MG63 (cell line): Measurements from ENCODE around the gene UGT1A10. TPM values are rescaled to one million over a fixed set of nuclear protein-coding genes. Genes with fewer than 3 reads are reported as not detected.
"Not testable (repeated sequence)": the region's sequence is repeated elsewhere in the genome, so short reads cannot be mapped to it uniquely, and the experiment has no call there.

ENCODE experiments used
- DNase-seq: peaks from one replicate; pipeline ENCODE4 v3.0.0-alpha.2; 2020
- H3K27me3 ChIP-seq: fragments of 250-450 bp; sonication (Bioruptor Pico); 2 replicates; pipeline ENCODE4 v1.5.1; 2020; ENCODE audit warnings: mild to moderate bottlenecking, moderate library complexity
- H3K36me3 ChIP-seq: fragments of 250-450 bp; sonication (Bioruptor Pico); 2 replicates; pipeline ENCODE4 v1.5.1; 2020; ENCODE audit warnings: mild to moderate bottlenecking, moderate library complexity
- H3K4me3 ChIP-seq: fragments of 250-450 bp; sonication (Bioruptor Pico); 2 replicates; pipeline ENCODE4 v1.5.1; 2020; ENCODE audit warnings: mild to moderate bottlenecking, moderate library complexity
- H3K9me3 ChIP-seq: fragments of 250-450 bp; sonication (Bioruptor Pico); 2 replicates; pipeline ENCODE4 v1.5.1; 2020; ENCODE audit warnings: mild to moderate bottlenecking, moderate library complexity
- total RNA-seq: library from RNA; depleted of rRNA; stranded (reverse); fragments of >200 nt; shearing (Covaris generic); gene quantifications from 2 replicates; pipeline ENCODE4 v1.2.3, GENCODE V29; 2014; ENCODE audit warnings: low replicate concordance

Gene UGT1A10
- total RNA-seq, 1 experiment from 2014 or later: 0.33 TPM

DNA sequence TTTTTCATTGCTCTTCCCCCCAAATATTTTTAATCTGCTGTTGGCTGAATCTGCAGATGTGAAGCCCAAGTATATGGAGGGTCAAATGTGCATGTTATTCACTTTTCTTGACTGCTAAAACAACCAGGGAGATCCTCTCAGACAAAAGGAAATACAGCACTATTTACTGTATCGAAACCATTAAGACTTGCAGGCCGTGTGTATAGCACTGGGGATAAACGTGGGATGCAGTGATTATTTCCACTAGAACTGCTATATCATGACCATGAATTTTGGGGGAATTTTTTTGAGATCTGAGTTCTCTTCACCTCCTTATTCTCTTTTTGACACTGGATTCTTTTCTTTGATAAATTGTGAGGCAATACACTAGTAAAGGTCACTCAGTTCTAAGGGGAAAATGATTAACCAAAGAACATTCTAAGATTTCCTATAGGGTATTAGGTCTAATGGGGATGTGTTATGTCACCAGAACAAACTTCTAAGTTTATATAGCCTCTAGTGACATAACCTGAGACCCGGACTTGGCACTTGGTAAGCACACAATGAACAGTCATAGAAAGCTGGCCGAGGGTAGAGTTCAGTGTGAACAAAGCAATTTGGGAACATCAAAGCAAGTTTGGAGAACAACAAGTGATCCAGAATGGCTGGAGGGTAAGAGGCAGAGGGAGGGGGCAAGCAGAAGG, 109.0 kb downstream of the UGT1A10 start:
- no peak overlapping the region for H3K4me3 ChIP-seq
- H3K36me3 ChIP-seq: no peaks in the 10 kb centered on the region
- peaks cover 2% of the 10 kb centered on the region for H3K9me3 ChIP-seq
- no peaks in the 10 kb centered on the region for H3K27me3 ChIP-seq
- no peak for DNase-seq

DNA sequence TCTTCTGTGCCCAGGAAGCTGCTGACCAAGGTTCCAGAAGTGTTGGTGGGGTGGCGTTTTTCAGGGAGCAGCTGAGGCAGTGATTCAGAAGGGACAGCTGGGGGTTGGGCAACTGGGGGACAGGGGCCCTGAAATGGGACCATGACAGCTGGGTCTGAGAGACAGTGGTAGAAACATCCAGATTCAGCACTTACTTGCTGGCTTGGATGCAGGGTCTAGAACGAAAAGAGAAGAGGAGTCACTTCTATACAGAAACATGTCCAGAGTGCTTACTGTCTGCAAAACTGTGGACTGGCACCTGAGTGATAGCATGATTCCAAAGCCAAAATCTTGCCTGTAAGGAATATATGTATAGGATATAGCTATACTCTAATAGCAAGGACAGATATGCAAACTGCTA, 109.6 kb downstream of the UGT1A10 start:
- not testable (repeated sequence) for H3K9me3 ChIP-seq, H3K36me3 ChIP-seq, H3K27me3 ChIP-seq, DNase-seq, H3K4me3 ChIP-seq

- no peaks in the 10 kb centered on the region for H3K27me3 ChIP-seq
- H3K4me3 ChIP-seq: no peak overlapping the region
- peaks cover 11% of the 10 kb centered on the region for H3K9me3 ChIP-seq
- H3K36me3 ChIP-seq: no peaks in the 10 kb centered on the region
- DNase-seq: no peak
Observed at GRCh38 chr2:233746475-233747282, 110.4 kb downstream of the UGT1A10 start.

DNA sequence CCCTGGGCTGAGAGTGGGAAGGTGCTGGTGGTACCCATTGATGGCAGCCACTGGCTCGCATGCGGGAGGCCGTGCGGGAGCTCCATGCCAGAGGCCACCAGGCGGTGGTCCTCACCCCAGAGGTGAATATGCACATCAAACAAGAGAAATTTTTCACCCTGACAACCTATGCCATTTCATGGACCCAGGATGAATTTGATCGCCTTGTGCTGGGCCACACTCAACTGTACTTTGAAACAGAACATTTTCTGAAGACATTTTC, 111.0 kb downstream of the UGT1A10 start:
- H3K27me3 ChIP-seq: no peaks in the 10 kb centered on the region
- peaks cover 14% of the 10 kb centered on the region for H3K9me3 ChIP-seq
- H3K4me3 ChIP-seq: no peak overlapping the region
- no peak for DNase-seq
- no peaks in the 10 kb centered on the region for H3K36me3 ChIP-seq

GRCh38 chr2:233750689-233751088, 114.4 kb downstream of the UGT1A10 start:
- not testable (repeated sequence) for H3K4me3 ChIP-seq, DNase-seq, H3K36me3 ChIP-seq, H3K27me3 ChIP-seq
- H3K9me3 ChIP-seq: peaks cover 14% of the 10 kb centered on the region

GRCh38 chr2:233751212-233752009, 115.2 kb downstream of the UGT1A10 start:
- not testable (repeated sequence) for H3K4me3 ChIP-seq, H3K36me3 ChIP-seq, H3K27me3 ChIP-seq, DNase-seq
- H3K9me3 ChIP-seq: peaks cover 14% of the 10 kb centered on the region

DNA sequence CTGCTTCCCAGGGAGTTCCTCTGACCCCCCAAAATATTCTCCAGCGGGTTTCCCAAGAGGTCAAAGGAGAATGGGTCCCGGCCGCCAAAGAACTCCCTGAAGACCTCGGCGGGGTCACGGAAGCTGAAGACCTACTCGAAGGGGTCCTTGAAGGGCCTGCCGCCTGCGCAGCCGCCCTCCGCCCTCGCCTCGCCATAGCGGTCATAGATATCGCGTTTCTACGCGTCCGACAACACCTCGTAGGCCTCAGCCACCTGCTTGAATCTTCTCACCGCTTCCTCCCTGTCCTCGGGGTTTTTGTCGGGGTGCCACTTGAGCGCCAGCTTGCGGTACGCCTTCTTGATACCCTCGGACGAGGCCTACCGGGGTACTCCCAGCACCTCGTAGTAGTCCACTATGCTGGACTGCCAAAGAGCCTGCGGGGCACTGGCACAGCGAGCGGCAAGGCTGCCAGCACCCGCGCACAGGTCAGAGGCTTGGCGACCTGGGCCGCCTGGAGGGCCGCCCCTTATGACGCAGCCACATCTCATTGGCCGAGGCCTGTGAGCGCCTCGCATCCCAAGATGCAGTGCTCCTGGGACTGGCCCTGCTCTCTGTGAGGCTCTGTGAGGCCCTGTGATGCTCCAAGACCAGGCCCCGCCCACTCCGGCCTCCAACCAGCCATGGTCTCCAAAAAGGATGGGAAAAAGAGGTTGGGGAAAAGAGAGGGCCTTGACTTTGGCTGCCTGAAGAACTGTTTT, 118.8 kb downstream of the UGT1A10 start:
- Histone ChIP-seq H3K9me3 (peaks cover 14% of the 10 kb centered on the region), H3K4me3 (no peak overlapping the region), H3K27me3 (no peaks in the 10 kb centered on the region), H3K36me3 (no peaks in the 10 kb centered on the region)
- no peak for DNase-seq

DNA sequence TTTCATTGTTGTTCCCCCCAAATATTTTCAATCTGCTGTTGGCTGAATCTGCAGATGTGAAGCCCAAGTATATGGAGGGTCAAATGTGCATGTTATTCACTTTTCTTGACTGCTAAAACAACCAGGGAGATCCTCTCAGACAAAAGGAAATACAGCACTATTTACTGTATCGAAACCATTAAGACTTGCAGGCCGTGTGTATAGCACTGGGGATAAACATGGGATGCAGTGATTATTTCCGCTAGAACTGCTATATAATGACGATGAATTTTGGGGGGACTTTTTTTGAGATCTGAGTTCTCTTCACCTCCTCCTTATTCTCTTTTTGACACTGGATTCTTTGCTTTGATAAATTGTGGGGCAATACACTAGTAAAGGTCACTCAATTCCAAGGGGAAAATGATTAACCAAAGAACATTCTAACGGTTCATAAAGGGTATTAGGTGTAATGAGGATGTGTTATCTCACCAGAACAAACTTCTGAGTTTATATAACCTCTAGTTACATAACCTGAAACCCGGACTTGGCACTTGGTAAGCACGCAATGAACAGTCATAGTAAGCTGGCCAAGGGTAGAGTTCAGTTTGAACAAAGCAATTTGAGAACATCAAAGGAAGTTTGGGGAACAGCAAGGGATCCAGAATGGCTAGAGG, 120.3 kb downstream of the UGT1A10 start:
- Histone ChIP-seq H3K9me3 (peaks cover 4% of the 10 kb centered on the region; the same call in 1 of the 2 replicates), H3K27me3 (no peaks in the 10 kb centered on the region)
- DNase-seq: no peak

DNA sequence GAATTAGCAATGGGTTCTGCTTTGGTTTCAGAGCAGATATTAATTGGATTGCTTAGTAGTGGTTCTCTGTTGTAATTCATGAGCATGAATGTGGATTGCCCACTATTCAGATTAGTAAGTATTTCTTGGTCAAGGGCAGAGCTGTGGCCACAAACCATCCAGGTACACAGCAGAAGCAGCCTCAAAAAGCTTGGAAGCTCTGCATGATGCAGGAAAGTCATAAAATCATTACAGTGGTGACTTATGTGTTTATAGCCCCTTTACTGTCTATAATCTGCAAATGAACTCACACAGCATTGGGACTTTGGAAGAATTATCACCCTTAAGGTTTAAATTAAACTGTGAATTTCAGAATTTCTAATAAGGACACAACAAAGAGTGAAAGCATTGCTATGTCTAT, 121.9 kb downstream of the UGT1A10 start:
- no peak for DNase-seq
- H3K27me3 ChIP-seq: no peaks in the 10 kb centered on the region
- H3K9me3 ChIP-seq: no peaks in the 10 kb centered on the region
- H3K4me3 ChIP-seq: no peak overlapping the region
- H3K36me3 ChIP-seq: no peaks in the 10 kb centered on the region

More for the DNA sequence above, 120.3 kb downstream of the UGT1A10 start:
- Histone ChIP-seq H3K36me3 (no peaks in the 10 kb centered on the region), H3K4me3 (no peak overlapping the region)

GRCh38 chr2:233758849-233759248, 122.6 kb downstream of the UGT1A10 start:
- no peak overlapping the region for H3K4me3 ChIP-seq
- H3K36me3 ChIP-seq: no peaks in the 10 kb centered on the region
- no peak for DNase-seq
- H3K27me3 ChIP-seq: no peaks in the 10 kb centered on the region
- no peaks in the 10 kb centered on the region for H3K9me3 ChIP-seq

- no peaks in the 10 kb centered on the region for H3K27me3 ChIP-seq
Observed at GRCh38 chr2:233760043-233760442, 123.8 kb downstream of the UGT1A10 start, which contains the start of gene UGT1A1. UGT1A1 (plus strand) TSS chr2:233760270; CDS start chr2:233760288, 18 bp downstream.

DNA sequence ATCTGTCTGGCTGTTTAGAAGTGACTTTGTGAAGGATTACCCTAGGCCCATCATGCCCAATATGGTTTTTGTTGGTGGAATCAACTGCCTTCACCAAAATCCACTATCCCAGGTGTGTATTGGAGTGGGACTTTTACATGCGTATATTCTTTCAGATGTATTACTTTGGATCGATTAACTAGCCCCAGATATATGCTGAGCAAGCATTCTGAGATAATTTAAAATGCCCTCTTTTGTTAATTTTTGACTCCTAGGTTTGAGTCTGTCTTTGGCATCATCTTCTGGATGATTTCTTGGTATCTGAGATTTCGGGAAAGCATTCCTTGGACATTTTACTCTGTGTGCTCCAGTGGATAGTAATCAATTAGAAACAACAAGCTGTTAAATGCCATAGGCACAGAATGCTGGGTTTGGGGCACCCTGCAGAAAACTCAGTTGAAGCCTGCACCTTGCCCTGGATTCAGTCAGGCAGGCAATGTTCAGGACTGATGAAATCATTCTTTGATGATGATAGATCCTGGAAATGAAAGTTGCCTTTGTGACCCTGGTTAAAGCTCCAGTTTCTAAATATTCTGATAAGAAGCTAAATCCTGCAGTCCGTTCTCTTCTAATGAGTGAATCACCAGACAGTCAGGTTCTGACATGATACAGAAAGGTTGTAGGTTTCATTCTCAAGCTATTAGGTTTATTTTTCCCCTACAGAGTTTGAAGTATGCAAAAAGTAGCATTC, 125.0 kb downstream of the UGT1A10 start:
- H3K27me3 ChIP-seq: no peaks in the 10 kb centered on the region
- H3K9me3 ChIP-seq: no peaks in the 10 kb centered on the region
- DNase-seq: no peak
- no peak overlapping the region for H3K4me3 ChIP-seq
- no peaks in the 10 kb centered on the region for H3K36me3 ChIP-seq

More at GRCh38 chr2:233760043-233760442, 123.8 kb downstream of the UGT1A10 start, which contains the start of gene UGT1A1:
- Histone ChIP-seq H3K9me3 (no peaks in the 10 kb centered on the region), H3K4me3 (no peak within 1 kb of the TSS), H3K36me3 (no peaks in the 10 kb centered on the region)
- DNase-seq: no peak

GRCh38 chr2:233764264-233764663, 128.0 kb downstream of the UGT1A10 start:
- no peaks in the 10 kb centered on the region for H3K27me3 ChIP-seq
- H3K36me3 ChIP-seq: no peaks in the 10 kb centered on the region
- no peak overlapping the region for H3K4me3 ChIP-seq
- no peaks in the 10 kb centered on the region for H3K9me3 ChIP-seq
- peak; percentile 80 for DNase-seq

DNA sequence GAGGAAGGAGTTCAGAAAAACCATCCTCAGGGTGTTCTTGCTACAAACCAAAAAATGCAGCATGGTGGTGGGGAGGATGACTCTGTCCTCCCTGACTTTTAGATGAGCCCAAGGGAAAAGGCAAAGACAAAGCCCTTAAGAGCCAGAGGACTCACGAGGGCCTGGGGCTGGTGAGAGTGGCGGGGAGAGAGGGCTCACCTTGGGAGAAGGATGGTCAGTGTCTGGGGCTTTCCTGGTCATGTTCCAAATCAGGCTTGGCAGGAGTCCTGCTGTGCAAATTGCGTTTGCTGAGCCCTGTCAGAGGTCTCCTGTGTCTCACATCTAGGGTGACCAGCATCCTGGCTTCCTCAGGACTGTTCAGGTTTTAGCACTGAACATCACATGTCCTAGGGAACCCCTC, 128.5 kb downstream of the UGT1A10 start:
- H3K9me3 ChIP-seq: no peaks in the 10 kb centered on the region
- peak; percentile 25 for DNase-seq

GRCh38 chr2:233766416-233766815, 130.2 kb downstream of the UGT1A10 start:
- Histone ChIP-seq H3K36me3 (no peaks in the 10 kb centered on the region), H3K27me3 (no peaks in the 10 kb centered on the region), H3K4me3 (no peak overlapping the region), H3K9me3 (no peaks in the 10 kb centered on the region)
- DNase-seq: no peak

More for the DNA sequence above, 128.5 kb downstream of the UGT1A10 start:
- Histone ChIP-seq H3K4me3 (no peak overlapping the region), H3K36me3 (no peaks in the 10 kb centered on the region), H3K27me3 (no peaks in the 10 kb centered on the region)

DNA sequence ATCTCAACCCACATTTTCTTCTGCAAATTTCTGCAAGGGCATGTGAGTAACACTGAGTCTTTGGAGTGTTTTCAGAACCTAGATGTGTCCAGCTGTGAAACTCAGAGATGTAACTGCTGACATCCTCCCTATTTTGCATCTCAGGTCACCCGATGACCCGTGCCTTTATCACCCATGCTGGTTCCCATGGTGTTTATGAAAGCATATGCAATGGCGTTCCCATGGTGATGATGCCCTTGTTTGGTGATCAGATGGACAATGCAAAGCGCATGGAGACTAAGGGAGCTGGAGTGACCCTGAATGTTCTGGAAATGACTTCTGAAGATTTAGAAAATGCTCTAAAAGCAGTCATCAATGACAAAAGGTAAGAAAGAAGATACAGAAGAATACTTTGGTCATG, 131.8 kb downstream of the UGT1A10 start:
- H3K9me3 ChIP-seq: no peaks in the 10 kb centered on the region
- DNase-seq: no peak
- no peaks in the 10 kb centered on the region for H3K36me3 ChIP-seq
- H3K27me3 ChIP-seq: no peaks in the 10 kb centered on the region
- no peak overlapping the region for H3K4me3 ChIP-seq
